Breast epithelium (tissue), 4 donors: ENCODE data around the gene MALRD1. TPM values are rescaled to one million over a fixed set of nuclear protein-coding genes. Genes with fewer than 3 reads are reported as not detected.

Source experiments
- DNase-seq, 2 donors: peaks; one replicate each; pipeline ENCODE4 v3.0.0-alpha.2; 2019; ENCODE audit warnings: low spot score in 2 of 2
- H3K27ac ChIP-seq, 2 donors: fragments of 200-600 bp; sonication (generic) in 1 of 2; one replicate each; pipeline ENCODE4 v1.5.1; 2016 to 2019; ENCODE audit warnings: mild to moderate bottlenecking in 1 of 2
- H3K27me3 ChIP-seq, 2 donors: fragments of 200-600 bp; sonication (generic) in 1 of 2; one replicate each; pipeline versions ENCODE4 v1.5.1 to v1.6.0; 2017 to 2019; ENCODE audit warnings: control low read depth in 1 of 2, mild to moderate bottlenecking in 1 of 2
- H3K36me3 ChIP-seq: fragments of 200-600 bp; one replicate; pipeline ENCODE4 v1.5.1; 2019
- H3K4me1 ChIP-seq, 2 donors: fragments of 200-600 bp; sonication (generic); one replicate each; pipeline ENCODE4 v1.5.1; 2016 to 2019; ENCODE audit warnings: control low read depth in 1 of 2
- H3K4me3 ChIP-seq, 3 donors: fragments of 200-600 bp; sonication (generic); 1 replicate in 2 of 3; 2 replicates in 1 of 3; pipeline ENCODE4 v1.5.1; 2016 to 2019; ENCODE audit warnings: mild to moderate bottlenecking in 3 of 3, moderate library complexity in 2 of 3
- H3K9me3 ChIP-seq, 2 donors: fragments of 200-600 bp; sonication (generic) in 1 of 2; one replicate each; pipeline ENCODE4 v1.5.1; 2016 to 2019; ENCODE audit warnings: control low read depth in 1 of 2
- POLR2A ChIP-seq: fragments of 450-650 bp; IDR thresholded peaks from one replicate; pipeline ENCODE4 v1.6.1; 2016; ENCODE audit warnings: antibody characterized with exemption, mild to moderate bottlenecking, moderate library complexity
- POLR2AphosphoS5 ChIP-seq, 3 donors: sonication (generic); formaldehyde crosslinking; IDR thresholded peaks; one replicate each; pipeline ENCODE4 v1.6.1; 2017; ENCODE audit warnings: antibody characterized with exemption in 3 of 3
- intact Hi-C: fragments of 100-400 bp; cut with DNase I; formaldehyde crosslinking; loops from one replicate; pipeline ENCODE4 v1.15.1; 2023; ENCODE audit warnings: low total_unique reads
- total RNA-seq, 3 donors: library from RNA; depleted of rRNA; stranded (reverse); fragments of >200 nt; gene quantifications; one replicate each; pipeline ENCODE4 v1.1.0, GENCODE V29; 2016
- TF ChIP-seq, protein P1 (sequence below), 3 donors: fragments of 450-650 bp; IDR thresholded peaks; one replicate each; pipeline ENCODE4 v1.5.1; 2016 to 2017; ENCODE audit warnings: antibody characterized with exemption in 3 of 3, mild to moderate bottlenecking in 3 of 3, moderate library complexity in 3 of 3

MALRD1 gene
- total RNA-seq, 3 donors from 2014 or later, result 0.96 to 8.6 (median 2.6) TPM

DNA sequence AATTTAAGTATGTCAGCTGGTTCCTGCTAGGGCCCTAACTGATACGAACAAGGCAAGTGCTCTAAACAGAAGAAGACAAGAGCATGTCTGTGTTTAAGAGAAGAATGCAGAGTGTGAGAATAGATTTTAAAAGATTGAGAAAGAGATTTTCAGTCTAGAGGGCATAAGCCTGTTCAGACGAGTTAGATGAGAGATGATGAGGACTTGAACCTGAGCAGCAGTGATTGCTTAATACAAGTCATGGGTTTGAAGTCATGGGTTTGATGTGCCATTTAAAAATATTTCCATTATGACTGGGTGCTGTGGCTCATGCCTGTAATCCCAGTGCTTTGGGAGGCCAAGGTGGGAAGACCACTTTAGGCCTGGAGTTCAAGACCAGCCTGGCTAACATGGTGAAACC, 658.8 kb downstream of the MALRD1 start:
- no peak for TF ChIP-seq POLR2A
- no peak for TF ChIP-seq POLR2AphosphoS5 (IDR thresholded peaks at IDR 0.05)
- TF ChIP-seq, protein P1, sequence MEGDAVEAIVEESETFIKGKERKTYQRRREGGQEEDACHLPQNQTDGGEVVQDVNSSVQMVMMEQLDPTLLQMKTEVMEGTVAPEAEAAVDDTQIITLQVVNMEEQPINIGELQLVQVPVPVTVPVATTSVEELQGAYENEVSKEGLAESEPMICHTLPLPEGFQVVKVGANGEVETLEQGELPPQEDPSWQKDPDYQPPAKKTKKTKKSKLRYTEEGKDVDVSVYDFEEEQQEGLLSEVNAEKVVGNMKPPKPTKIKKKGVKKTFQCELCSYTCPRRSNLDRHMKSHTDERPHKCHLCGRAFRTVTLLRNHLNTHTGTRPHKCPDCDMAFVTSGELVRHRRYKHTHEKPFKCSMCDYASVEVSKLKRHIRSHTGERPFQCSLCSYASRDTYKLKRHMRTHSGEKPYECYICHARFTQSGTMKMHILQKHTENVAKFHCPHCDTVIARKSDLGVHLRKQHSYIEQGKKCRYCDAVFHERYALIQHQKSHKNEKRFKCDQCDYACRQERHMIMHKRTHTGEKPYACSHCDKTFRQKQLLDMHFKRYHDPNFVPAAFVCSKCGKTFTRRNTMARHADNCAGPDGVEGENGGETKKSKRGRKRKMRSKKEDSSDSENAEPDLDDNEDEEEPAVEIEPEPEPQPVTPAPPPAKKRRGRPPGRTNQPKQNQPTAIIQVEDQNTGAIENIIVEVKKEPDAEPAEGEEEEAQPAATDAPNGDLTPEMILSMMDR (IDR thresholded peaks at IDR 0.05), result no peak
- Histone ChIP-seq H3K27ac (no peak overlapping the region), H3K9me3 (peaks cover 7 to 12% of the 10 kb centered on the region in 2 donors), H3K27me3 (no peaks in the 10 kb centered on the region), H3K4me1 (no peaks in the 10 kb centered on the region), H3K4me3 (no peak overlapping the region), H3K36me3 (no peaks in the 10 kb centered on the region)
- intact Hi-C loops, result no loop called here
- DNase-seq, result no peak

DNA sequence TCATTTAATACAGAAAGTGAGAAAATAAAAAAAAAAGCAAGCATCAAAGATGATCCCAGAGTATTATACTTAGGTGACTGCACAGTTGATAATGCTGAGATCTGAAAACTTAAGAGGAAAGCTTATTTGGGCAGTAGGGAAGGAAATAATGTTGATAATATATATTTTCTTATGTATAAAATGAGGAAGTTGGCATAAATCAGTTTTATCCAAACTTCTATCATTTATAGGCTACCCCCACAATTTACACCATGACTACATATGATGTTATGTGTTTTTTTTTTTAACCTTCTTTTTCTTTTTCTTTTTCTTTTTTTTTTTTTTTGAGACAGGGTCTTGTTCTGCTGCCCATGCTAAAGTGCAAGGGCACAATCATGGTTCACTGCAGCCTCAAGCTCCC, 659.4 kb downstream of the MALRD1 start:
- intact Hi-C loops, result no loop called here
- H3K9me3 ChIP-seq, result peaks cover 7 to 16% of the 10 kb centered on the region in 2 donors
- H3K27ac ChIP-seq, result no peak overlapping the region
- H3K4me3 ChIP-seq, result no peak overlapping the region
- no peaks in the 10 kb centered on the region for H3K36me3 ChIP-seq
- DNase-seq, result no peak
- TF ChIP-seq POLR2AphosphoS5 (IDR thresholded peaks at IDR 0.05), result no peak
- no peaks in the 10 kb centered on the region for H3K27me3 ChIP-seq
- H3K4me1 ChIP-seq, result no peaks in the 10 kb centered on the region

DNA sequence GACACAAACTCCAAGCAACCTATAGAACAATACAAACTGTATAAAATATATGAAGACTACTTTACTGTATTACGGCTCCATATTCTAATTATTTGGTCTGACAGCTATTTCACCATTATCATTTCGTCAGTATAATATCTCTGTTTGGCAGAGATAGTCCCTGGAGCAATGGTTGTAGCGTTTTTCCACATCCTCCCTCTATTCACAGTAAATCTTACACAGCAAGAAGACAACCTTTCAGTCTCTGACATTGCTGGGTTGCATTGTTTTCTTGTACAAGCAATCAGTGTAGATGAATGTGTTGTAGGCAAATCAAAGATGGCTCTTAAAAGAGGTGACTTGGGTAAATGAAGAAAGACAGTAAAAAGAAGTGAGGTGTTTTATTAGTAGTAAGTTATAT, 662.0 kb downstream of the MALRD1 start:
- TF ChIP-seq, protein P1 (IDR thresholded peaks at IDR 0.05), result no peak
- TF ChIP-seq POLR2AphosphoS5 (IDR thresholded peaks at IDR 0.05) (no peak), POLR2A (no peak)
- H3K9me3 ChIP-seq, result peaks cover 7 to 16% of the 10 kb centered on the region in 2 donors
- H3K27ac ChIP-seq, result no peak overlapping the region
- no peaks in the 10 kb centered on the region for H3K36me3 ChIP-seq
- H3K27me3 ChIP-seq, result no peaks in the 10 kb centered on the region
- no peak overlapping the region for H3K4me3 ChIP-seq
- H3K4me1 ChIP-seq, result no peaks in the 10 kb centered on the region
- DNase-seq, result no peak
- intact Hi-C loops, result no loop called here

DNA sequence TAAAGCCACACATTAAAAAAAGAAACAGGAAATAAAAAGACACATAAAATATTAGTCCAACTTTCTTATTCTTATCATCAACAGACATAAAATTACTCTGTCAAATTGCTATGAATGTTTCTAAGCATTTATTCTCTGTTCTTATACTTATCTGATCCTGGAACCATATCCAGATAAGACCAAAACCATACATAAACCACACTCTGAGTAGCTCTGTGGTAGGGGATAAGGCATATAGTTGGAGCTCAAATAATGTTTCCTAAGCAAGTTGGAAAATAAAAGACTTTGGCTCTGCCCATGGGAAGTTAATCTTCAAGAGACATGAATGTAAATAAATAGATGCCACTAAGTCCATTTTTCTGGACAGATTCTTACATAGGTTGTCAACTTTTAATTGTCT, 664.6 kb downstream of the MALRD1 start:
- Histone ChIP-seq H3K36me3 (no peaks in the 10 kb centered on the region), H3K27ac (no peak overlapping the region), H3K4me3 (no peak overlapping the region), H3K9me3 (peaks cover 7 to 16% of the 10 kb centered on the region in 2 donors), H3K27me3 (no peaks in the 10 kb centered on the region), H3K4me1 (no peaks in the 10 kb centered on the region)
- DNase-seq, result no peak
- TF ChIP-seq POLR2A, result no peak
- TF ChIP-seq, protein P1 (IDR thresholded peaks at IDR 0.05), result no peak
- TF ChIP-seq POLR2AphosphoS5 (IDR thresholded peaks at IDR 0.05), result no peak
- intact Hi-C loops, result no loop called here

DNA sequence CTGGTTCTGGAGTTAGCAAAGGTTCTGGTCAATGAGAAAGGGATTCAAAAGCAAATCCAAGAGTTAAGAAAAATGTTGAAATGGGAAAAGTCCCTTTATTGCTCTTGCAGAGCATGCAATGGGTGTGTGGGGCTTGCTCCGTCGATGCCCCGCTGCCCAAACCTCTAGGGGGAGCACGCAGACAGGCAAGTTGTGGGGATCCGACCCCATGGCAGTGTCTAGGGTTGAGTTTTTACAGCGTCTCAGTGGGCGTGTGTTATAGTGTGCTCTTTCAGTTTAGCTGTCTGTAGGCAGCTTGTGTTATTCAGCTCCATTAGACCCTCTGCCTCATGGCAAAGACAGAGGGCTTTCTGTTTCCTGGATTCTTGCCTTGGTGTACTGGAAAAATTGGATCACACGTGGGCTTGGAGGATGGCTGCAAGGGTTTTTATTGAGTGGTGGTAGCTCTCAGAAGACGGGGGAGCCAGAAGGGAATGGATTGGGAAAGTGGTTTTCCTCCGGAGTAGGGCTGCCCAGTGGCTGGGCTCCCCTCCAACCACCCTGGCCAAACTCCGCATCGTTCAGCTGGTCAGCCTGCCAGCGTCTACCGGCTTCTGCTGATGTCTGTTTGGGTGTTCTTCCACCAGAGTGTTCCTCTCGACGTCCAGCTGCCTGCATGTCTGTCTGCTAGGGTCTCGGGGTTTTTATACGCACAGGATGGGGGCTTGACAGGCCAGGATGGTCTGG, 665.4 kb downstream of the MALRD1 start:
- no peaks in the 10 kb centered on the region for H3K4me1 ChIP-seq
- intact Hi-C loops, result no loop called here
- no peaks in the 10 kb centered on the region for H3K27me3 ChIP-seq
- DNase-seq, result no peak
- H3K9me3 ChIP-seq, result peaks cover 7 to 16% of the 10 kb centered on the region in 2 donors
- H3K27ac ChIP-seq, result no peak overlapping the region
- TF ChIP-seq, protein P1 (IDR thresholded peaks at IDR 0.05), result no peak
- TF ChIP-seq POLR2A (no peak), POLR2AphosphoS5 (IDR thresholded peaks at IDR 0.05) (no peak)
- peak overlapping the region in 1 of 3 donors; percentile 35 for H3K4me3 ChIP-seq
- H3K36me3 ChIP-seq, result no peaks in the 10 kb centered on the region
